Neural progenitor cell (in vitro differentiated cells): Measurements from ENCODE around the gene NMNAT1.

Experiments used
- EZH2 ChIP-seq: fragments of 200-600 bp; sonication (generic); IDR thresholded peaks from 2 replicates; pipeline ENCODE4 v1.6.1; 2017; ENCODE audit warnings: antibody characterized with exemption, mild to moderate bottlenecking, moderate library complexity
- EZH2phosphoT487 ChIP-seq: fragments of 200-600 bp; sonication (generic); IDR thresholded peaks from 2 replicates; pipeline ENCODE4 v1.6.1; 2017; ENCODE audit warnings: antibody characterized with exemption
- TF ChIP-seq, protein P1 (sequence below): fragments of 200-600 bp; sonication (generic); IDR thresholded peaks from 2 replicates; pipeline ENCODE4 v1.5.1; 2017; ENCODE audit warnings: antibody characterized with exemption, mild to moderate bottlenecking

DNA sequence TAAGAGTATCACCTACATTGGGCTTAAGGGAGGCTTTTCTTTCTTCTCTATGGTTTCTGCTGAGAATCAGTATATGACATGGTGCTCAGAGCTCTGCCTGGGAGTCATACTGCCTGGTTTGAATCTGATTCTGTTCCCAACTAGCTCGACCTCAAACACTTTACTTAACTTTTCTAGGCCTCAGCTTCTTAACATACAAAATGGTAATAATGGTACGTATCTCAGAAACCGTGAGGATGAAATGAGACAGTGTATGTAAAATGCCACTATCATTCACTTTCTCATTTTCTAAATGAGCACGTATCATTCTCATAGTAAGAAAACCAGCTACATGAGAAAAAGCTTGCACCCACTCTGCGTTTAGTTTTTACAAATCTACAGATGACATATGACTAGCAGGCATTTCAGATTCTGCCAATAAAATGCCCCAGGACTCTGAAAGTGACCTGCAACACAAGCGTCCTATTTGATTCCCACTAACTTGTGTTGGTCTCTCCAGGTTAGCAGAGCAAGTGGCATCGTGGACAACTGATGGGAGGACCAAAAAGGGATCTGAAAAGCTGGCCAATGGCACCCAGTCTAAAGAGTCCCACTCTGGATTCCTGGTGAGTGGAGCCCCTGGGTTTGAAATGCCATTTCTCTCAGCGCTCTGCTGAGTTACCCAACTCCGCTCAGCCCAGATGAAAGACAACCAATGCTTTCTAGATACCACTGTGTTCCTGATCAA lies 39.3 kb upstream of the NMNAT1 start:
- TF ChIP-seq, protein P1, sequence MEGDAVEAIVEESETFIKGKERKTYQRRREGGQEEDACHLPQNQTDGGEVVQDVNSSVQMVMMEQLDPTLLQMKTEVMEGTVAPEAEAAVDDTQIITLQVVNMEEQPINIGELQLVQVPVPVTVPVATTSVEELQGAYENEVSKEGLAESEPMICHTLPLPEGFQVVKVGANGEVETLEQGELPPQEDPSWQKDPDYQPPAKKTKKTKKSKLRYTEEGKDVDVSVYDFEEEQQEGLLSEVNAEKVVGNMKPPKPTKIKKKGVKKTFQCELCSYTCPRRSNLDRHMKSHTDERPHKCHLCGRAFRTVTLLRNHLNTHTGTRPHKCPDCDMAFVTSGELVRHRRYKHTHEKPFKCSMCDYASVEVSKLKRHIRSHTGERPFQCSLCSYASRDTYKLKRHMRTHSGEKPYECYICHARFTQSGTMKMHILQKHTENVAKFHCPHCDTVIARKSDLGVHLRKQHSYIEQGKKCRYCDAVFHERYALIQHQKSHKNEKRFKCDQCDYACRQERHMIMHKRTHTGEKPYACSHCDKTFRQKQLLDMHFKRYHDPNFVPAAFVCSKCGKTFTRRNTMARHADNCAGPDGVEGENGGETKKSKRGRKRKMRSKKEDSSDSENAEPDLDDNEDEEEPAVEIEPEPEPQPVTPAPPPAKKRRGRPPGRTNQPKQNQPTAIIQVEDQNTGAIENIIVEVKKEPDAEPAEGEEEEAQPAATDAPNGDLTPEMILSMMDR = no peak
- TF ChIP-seq EZH2 (no peak), EZH2phosphoT487 (no peak)
